AG09309 (cell line): ENCODE measurements around the gene RIN1.
"Not testable (repeated sequence)": the region's sequence is repeated elsewhere in the genome, so short reads cannot be mapped to it uniquely, and the experiment has no call there.

Experiments used
- DNase-seq: peaks from one replicate; pipeline ENCODE4 v3.0.0-alpha.2; 2010; ENCODE audit warnings: low read depth
- H3K4me3 ChIP-seq: 2 replicates; pipeline ENCODE4 v1.5.1; 2011; ENCODE audit warnings: mild to moderate bottlenecking, low read depth, low read length, moderate library complexity; ENCODE audit not compliant: control insufficient read depth
- TF ChIP-seq, protein P1 (sequence below): IDR thresholded peaks from 2 replicates; pipeline ENCODE4 v1.5.1; 2011; ENCODE audit warnings: mild to moderate bottlenecking, low read depth, low read length, inconsistent platforms; ENCODE audit not compliant: insufficient read depth, control insufficient read depth; ENCODE audit errors: missing control alignments

The RIN1 gene, protein sequence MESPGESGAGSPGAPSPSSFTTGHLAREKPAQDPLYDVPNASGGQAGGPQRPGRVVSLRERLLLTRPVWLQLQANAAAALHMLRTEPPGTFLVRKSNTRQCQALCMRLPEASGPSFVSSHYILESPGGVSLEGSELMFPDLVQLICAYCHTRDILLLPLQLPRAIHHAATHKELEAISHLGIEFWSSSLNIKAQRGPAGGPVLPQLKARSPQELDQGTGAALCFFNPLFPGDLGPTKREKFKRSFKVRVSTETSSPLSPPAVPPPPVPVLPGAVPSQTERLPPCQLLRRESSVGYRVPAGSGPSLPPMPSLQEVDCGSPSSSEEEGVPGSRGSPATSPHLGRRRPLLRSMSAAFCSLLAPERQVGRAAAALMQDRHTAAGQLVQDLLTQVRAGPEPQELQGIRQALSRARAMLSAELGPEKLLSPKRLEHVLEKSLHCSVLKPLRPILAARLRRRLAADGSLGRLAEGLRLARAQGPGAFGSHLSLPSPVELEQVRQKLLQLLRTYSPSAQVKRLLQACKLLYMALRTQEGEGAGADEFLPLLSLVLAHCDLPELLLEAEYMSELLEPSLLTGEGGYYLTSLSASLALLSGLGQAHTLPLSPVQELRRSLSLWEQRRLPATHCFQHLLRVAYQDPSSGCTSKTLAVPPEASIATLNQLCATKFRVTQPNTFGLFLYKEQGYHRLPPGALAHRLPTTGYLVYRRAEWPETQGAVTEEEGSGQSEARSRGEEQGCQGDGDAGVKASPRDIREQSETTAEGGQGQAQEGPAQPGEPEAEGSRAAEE

DNA sequence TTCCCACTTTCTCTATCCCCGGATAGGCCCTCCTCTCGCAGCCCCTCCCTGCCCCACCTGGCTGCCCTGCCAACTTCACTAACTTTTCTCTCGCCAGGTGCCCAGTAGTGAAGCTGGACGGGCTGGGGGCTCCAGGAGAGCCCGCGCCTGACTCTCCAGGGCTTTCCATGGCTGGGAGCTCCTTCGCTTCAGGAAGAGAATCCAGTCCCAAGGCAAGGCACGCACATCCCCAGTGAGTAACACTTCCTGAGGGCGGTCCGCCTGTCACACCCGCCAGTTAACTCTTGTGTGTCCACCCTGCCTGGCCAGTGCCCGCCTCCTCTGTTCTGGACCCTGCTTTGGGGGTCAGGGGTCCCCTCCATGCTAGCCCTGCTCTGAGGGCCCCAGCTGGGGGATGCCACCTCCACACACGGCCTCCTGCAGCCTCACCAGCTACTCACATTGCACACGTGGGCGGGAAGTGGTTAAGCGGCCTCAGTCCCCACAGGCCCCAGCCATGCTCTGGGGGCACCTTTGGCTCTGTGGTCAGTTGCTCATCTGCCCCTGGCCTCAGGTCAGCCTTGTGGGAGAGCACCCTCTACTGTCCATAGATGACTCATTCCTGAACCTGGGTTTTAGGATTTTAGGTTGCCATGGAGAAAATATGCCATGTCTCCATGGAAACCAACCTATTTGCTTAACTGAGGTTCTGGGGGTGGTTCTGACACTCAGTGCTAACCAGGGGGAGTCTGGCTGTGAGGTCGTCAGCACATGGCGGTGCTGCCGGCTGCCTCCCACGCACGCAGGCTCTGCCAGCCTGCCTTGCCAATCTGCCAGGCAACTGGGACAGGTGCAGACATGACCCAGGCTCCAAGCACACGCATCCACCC is at the start of gene RIN1:
Gene RIN1, minus strand, starts transcription at position 201 of the 869 bp plus-strand sequence. Its CDS starts 32 bp downstream, at position 169.
- peak; percentile 95 for DNase-seq
- H3K4me3 ChIP-seq, result peak within 1 kb of the TSS; percentile 67
- TF ChIP-seq, protein P1, sequence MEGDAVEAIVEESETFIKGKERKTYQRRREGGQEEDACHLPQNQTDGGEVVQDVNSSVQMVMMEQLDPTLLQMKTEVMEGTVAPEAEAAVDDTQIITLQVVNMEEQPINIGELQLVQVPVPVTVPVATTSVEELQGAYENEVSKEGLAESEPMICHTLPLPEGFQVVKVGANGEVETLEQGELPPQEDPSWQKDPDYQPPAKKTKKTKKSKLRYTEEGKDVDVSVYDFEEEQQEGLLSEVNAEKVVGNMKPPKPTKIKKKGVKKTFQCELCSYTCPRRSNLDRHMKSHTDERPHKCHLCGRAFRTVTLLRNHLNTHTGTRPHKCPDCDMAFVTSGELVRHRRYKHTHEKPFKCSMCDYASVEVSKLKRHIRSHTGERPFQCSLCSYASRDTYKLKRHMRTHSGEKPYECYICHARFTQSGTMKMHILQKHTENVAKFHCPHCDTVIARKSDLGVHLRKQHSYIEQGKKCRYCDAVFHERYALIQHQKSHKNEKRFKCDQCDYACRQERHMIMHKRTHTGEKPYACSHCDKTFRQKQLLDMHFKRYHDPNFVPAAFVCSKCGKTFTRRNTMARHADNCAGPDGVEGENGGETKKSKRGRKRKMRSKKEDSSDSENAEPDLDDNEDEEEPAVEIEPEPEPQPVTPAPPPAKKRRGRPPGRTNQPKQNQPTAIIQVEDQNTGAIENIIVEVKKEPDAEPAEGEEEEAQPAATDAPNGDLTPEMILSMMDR, result peak; percentile 31

DNA sequence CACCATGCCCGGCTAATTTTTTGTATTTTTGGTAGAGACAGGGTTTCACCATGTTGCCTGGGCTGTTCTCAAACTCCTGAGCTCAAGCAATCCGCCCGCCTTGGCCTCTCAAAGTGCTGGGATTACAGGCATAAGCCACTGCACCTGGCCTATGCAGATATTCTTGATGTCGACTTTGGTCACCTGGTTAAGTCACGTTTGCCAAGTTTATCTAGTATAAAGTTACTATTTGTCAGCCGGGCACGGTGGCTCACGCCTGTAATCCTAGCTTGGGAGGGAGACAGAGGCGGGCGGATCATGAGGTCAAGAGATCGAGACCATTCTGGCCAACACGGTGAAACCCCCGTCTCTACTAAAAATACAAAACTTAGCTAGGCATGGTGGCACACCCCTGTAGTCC is 48.1 kb upstream of the RIN1 start:
- not testable (repeated sequence) for DNase-seq

DNA sequence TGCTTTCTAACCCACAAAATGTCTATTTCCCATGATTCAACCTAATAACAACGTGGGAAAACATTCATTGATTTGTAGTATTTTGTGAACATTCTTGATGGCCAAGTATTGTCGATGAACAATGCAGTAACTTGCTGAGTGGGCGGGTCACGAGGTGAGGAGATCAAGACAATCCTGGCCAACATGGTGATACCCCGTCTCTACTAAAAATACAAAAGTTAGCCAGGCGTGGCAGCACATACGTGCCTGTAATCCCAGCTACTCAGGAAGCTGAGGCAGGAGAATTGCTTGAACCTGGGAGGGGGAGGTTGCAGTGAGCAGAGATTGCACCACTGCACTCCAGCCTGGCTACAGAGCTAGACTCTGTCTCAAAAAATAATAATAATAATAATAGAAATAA is 44.0 kb upstream of the RIN1 start:
- not testable (repeated sequence) for DNase-seq, H3K4me3 ChIP-seq

More for the DNA sequence above, 48.1 kb upstream of the RIN1 start:
- H3K4me3 ChIP-seq, result not testable (repeated sequence)

GRCh38 chr11:66373690-66374287 is 37.6 kb upstream of the RIN1 start:
- DNase-seq, H3K4me3 ChIP-seq: not testable (repeated sequence)

DNA sequence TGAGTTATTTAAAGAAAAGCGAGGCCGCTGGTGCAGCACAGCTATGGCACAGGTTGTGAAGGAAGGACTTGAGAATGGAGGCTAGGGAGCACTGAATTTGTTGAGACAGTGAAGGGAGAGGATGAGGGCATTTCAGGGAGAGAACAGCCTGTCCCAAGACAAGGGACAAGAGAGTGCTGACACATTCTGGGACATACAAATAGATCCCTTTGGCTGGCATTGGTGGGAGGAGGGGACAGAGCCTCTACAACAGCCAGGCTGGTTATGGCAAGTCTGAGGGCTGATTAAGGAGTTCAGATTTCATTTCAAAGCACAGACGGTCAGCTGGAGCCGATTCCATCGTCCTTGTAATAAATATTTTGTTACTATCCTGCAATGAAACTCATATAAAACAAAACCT is 37.0 kb upstream of the RIN1 start:
- H3K4me3 ChIP-seq, result no peak overlapping the region
- no peak for DNase-seq
- TF ChIP-seq, protein P1, result no peak

DNA sequence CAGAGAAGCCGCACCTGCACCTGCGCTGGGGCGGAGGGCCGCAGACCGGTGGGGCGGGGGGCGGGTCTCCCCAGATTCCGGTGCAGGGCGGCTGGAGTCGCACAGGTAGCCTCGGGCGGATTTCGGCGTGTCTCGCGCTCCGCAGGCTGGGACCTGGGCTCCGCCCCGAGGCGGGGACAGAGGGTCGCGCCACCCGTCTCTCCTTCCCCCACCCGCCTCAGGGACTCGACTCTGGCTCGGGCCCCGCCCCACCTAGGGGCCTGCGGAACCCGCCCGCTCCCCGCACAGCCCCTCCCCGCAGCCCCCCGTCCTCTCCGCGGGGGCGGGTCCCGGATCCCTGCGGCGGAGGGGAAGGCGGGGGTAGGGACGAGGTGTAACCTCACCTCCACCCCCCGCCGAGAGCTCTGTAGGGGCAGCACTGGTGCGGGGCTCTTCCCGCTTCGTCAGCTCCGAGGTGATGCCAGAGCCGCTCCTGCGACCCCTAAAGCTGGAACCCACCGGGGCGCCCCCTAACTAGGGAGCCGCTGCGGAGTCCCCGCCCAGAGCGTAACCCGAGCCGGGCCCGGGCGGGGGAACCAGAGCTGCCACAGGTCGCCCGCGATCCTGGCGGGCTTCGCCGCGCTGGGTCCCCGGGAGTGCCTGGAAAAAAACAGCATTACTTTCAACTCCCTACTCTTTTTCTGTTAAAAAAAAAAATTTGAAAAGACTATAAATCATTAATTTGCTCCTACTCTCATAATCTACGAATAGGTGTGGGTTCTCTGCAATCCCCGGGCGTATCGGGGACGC is 35.6 kb upstream of the RIN1 start, which contains the start of gene SLC29A2:
Gene SLC29A2, minus strand, starts transcription at position 134 of the 789 bp plus-strand sequence. CDS start 169 bp downstream, outside the sequence.
- TF ChIP-seq, protein P1, result no peak
- peak within 1 kb of the TSS; percentile 45 for H3K4me3 ChIP-seq
- no peak for DNase-seq

DNA sequence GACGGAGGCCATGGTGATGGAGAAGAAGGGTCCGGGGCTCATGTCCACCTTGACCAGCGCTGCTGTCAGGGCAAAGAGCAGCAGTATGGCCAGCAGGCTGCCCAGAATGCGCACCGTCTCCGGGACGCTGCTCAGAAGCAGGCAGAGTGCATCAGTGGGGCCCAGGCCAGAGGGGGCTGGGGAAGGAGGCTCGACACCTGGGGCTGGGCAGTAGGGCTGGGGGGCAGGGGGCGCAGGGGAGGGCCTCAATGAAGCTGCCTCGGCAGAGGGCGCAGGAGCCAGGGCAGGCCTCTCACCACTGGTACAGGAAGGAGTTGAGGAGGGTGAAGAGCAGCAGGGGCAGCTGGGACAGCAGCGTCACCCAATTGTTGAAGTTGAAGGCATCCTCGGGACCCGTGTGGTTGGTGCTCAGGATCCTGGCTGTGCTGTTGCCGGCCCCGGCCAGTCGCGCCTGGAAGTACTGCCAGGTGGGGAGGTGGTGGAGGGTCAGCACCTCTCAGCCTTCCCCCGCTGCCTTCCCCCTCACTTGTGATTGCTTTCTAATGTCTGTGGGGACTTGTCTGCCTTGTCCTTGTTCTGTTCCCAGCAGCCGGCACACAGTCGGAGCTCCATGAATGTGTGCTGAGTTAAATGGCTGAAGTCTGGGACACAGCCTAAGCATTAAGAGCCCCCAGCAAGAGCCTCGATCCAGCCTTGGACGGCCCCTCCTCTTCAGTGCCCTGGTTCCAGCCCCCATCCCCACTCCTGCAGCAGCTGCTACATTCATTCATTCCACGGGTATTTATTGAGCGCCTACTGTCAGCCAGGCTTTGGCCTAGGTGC is 33.0 kb upstream of the RIN1 start:
- no peak overlapping the region for H3K4me3 ChIP-seq
- TF ChIP-seq, protein P1, result no peak
- DNase-seq, result no peak
